ENCODE measurements around the gene HSFY1. TPM values are rescaled to one million over a fixed set of nuclear protein-coding genes. Genes with fewer than 3 reads are reported as not detected.

Gene HSFY1, protein sequence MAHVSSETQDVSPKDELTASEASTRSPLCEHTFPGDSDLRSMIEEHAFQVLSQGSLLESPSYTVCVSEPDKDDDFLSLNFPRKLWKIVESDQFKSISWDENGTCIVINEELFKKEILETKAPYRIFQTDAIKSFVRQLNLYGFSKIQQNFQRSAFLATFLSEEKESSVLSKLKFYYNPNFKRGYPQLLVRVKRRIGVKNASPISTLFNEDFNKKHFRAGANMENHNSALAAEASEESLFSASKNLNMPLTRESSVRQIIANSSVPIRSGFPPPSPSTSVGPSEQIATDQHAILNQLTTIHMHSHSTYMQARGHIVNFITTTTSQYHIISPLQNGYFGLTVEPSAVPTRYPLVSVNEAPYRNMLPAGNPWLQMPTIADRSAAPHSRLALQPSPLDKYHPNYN
- total RNA-seq: not detected in 2 replicates

DNA sequence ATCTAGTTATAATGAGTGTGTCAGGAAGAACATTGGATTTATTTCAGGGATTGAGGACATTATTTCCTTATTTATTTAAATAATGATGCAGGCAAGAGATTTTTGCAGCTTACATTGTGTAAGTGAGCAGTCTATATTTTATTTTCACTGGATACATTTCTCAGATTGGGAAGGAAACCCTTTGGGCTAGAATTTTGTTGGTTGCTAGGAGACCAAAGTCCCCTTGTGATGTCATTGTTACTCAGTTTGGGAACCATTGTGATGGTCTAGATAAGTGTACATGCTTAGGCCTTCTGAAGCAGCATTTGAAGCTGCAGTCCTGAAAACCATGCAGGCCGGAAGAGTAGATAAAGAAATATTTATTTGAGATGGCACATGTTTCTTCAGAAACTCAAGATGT, at the start of gene HSFY1:
HSFY1 (plus strand) TSS at position 301 of the 400 bp plus-strand sequence; CDS start at position 369, 68 bp downstream.

Other genes with a start within 250 kb of the HSFY1 start
- gene HSFY2, start 227.0 kb downstream of the HSFY1 start, total RNA-seq: not detected in 2 replicates